Gastrocnemius medialis (tissue), 4 donors: ENCODE measurements around the gene ZNF569. TPM values are rescaled to one million over a fixed set of nuclear protein-coding genes. Genes with fewer than 3 reads are reported as not detected.

Source experiments
- ATAC-seq, 2 donors: fragments of 150-250 bp; one replicate each; pipeline ENCODE4 v1.9.1; 2016
- DNase-seq, 2 donors: peaks; one replicate each; pipeline ENCODE4 v3.0.0-alpha.2; 2019
- H3K27ac ChIP-seq, 4 donors: fragments of 200-600 bp; sonication (generic); 1 replicate in 1 of 4; 2 replicates in 3 of 4; pipeline ENCODE4 v1.5.1; 2016 to 2018; ENCODE audit warnings: mild to moderate bottlenecking in 2 of 4, moderate library complexity in 1 of 4
- H3K27me3 ChIP-seq, 3 donors: fragments of 200-600 bp; sonication (generic) in 2 of 3; 1 replicate in 1 of 3; 2 replicates in 2 of 3; pipeline versions ENCODE4 v1.5.1 to v1.6.0; 2016 to 2019; ENCODE audit warnings: mild to moderate bottlenecking in 1 of 3, moderate library complexity in 1 of 3
- H3K36me3 ChIP-seq, 2 donors: fragments of 200-600 bp; sonication (generic) in 1 of 2; one replicate each; pipeline ENCODE4 v1.5.1; 2017 to 2018
- H3K4me1 ChIP-seq, 2 donors: fragments of 200-600 bp; sonication (generic) in 1 of 2; one replicate each; pipeline ENCODE4 v1.5.1; 2016 to 2017; ENCODE audit warnings: mild to moderate bottlenecking in 2 of 2
- H3K4me3 ChIP-seq, 4 donors: fragments of 200-600 bp; sonication (generic) in 3 of 4; 1 replicate in 1 of 4; 2 replicates in 3 of 4; pipeline ENCODE4 v1.5.1; 2016 to 2019; ENCODE audit warnings: mild to moderate bottlenecking in 2 of 4
- H3K9me3 ChIP-seq, 3 donors: fragments of 200-600 bp; sonication (generic) in 2 of 3; 1 replicate in 1 of 3; 2 replicates in 2 of 3; pipeline ENCODE4 v1.5.1; 2016 to 2019
- POLR2A ChIP-seq, 2 donors: fragments of 450-650 bp; IDR thresholded peaks; one replicate each; pipeline ENCODE4 v1.6.1; 2017; ENCODE audit warnings: antibody characterized with exemption in 2 of 2, mild to moderate bottlenecking in 2 of 2, moderate library complexity in 2 of 2
- in situ Hi-C, 4 donors: fragments of 200-750 bp; cut with MboI; loops; one replicate each; pipeline versions ENCODE4 v1.15.0 to v1.8.0; 2017; ENCODE audit warnings: low sequenced_read_pairs in 4 of 4
- intact Hi-C: fragments of 100-400 bp; cut with DNase I; formaldehyde crosslinking; loops from one replicate; pipeline ENCODE4 v1.15.1; 2023; ENCODE audit warnings: low total_unique reads
- total RNA-seq, 4 donors: library from RNA; depleted of rRNA; stranded (reverse); fragments of >200 nt; gene quantifications; one replicate each; pipeline versions ENCODE4 v1.1.0 to v1.2.3, GENCODE V29; 2016
- TF ChIP-seq, protein P1 (sequence below), 5 experiments: fragments of 450-650 bp in 3 of 5; fragments of 200-600 bp in 2 of 5; sonication (generic) in 2 of 5; IDR thresholded peaks in 4 of 5; conservative IDR thresholded peaks in 1 of 5; 1 replicate in 4 of 5; 2 replicates in 1 of 5; pipeline ENCODE4 v1.5.1; 2016 to 2019; ENCODE audit warnings: antibody characterized with exemption in 5 of 5, mild to moderate bottlenecking in 3 of 5, moderate library complexity in 3 of 5

The ZNF569 gene
- total RNA-seq, 4 donors from 2014 or later, result 3.4 to 9.2 (median 4.4) TPM

DNA sequence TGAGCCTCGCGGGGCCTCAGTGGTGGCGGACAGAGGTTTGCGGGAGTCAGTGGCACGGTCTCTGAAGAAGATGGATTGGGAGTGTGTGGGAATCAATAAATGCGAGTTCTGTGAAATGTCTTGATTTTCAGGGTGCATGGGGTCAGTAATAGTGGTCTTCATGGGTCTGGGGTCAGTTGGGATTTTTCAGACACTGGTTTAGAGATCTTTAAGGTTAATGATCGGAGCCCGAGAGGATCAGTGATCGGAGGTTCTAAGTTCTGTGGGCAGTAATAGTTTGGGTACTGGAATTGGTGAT, 39.9 kb upstream of the ZNF569 start:
- intact Hi-C loops (loop anchor here (1.0 to 5.0 kb wide), 4 partner anchors 40 to 334 kb away; partner anchors contain the start of genes ZNF383, ZNF540, ZNF569 and ZNF571), in situ Hi-C loops (no loop called here)

DNA sequence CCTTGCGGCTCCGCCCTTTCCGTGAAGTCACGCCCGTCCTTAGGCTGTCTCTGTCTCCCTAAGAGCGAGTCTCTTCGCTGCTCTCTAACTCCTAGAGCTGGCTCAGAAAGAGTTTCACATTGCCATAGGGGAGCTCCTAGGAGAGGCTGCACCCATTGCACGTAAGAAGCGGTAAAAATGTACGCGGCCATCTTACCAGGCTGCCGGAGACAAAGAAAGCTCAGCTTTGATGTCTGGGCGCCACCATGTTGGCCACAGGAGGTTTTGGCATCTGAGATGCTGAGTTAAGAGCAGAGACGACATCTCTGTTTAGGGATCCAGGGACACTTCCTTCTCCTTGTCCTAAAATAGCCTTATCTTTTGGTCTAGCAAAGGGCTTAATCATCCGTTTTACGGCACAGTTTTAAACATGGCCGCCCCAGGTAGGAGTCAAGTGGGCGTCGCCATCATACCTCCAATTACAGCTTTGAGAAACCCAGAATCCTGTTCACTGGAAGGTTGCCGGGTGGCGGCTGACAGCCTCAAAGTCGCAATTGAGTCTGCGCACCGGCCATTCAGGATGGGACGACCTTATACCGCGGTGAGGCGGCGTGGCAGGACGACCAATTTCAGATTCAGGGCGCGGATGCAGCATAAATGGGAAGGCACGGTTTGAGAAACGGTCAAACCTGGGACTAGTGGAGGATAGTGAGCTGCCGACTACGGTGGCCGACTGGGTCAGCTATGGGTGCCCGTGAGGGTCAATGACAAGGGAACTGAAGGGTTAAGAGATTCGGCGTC, 39.3 kb upstream of the ZNF569 start, which contains the start of gene ZNF793:
TSS of gene ZNF793 (plus strand) at position 553 of the 780 bp plus-strand sequence. CDS start 16,501 bp downstream, outside the sequence.
- TF ChIP-seq, protein P1, sequence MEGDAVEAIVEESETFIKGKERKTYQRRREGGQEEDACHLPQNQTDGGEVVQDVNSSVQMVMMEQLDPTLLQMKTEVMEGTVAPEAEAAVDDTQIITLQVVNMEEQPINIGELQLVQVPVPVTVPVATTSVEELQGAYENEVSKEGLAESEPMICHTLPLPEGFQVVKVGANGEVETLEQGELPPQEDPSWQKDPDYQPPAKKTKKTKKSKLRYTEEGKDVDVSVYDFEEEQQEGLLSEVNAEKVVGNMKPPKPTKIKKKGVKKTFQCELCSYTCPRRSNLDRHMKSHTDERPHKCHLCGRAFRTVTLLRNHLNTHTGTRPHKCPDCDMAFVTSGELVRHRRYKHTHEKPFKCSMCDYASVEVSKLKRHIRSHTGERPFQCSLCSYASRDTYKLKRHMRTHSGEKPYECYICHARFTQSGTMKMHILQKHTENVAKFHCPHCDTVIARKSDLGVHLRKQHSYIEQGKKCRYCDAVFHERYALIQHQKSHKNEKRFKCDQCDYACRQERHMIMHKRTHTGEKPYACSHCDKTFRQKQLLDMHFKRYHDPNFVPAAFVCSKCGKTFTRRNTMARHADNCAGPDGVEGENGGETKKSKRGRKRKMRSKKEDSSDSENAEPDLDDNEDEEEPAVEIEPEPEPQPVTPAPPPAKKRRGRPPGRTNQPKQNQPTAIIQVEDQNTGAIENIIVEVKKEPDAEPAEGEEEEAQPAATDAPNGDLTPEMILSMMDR (IDR thresholded peaks at IDR 0.05 in 4 of 5, conservative IDR thresholded peaks at IDR 0.05 in 1 of 5), result peak in 1 of 5 experiments; percentile 28
- TF ChIP-seq POLR2A (IDR thresholded peaks at IDR 0.05), result peak in 1 of 2 donors; percentile 7
- DNase-seq (peak; percentile 26 to 58), ATAC-seq (peak; percentile 87 to 92)
- peak within 1 kb of the TSS; percentile 59 to 78 (median 76) for H3K4me3 ChIP-seq
- in situ Hi-C loops (no loop called here), intact Hi-C loops (loop anchor here (1.0 to 5.0 kb wide), 4 partner anchors 40 to 334 kb away; partner anchors contain the start of genes ZNF383, ZNF540, ZNF569 and ZNF571)
- peak within 1 kb of the TSS; percentile 78 to 85 (median 82) for H3K27ac ChIP-seq
- H3K36me3 ChIP-seq, result peaks cover 0 to 23% of the 10 kb centered on the region in 2 donors
- peaks cover 0 to 3% (median 0%) of the 10 kb centered on the region in 3 donors for H3K9me3 ChIP-seq
- peaks cover 0 to 4% of the 10 kb centered on the region in 2 donors for H3K4me1 ChIP-seq
- H3K27me3 ChIP-seq, result no peaks in the 10 kb centered on the region

More for the DNA sequence above, 39.9 kb upstream of the ZNF569 start:
- peaks cover 0 to 4% of the 10 kb centered on the region in 2 donors for H3K4me1 ChIP-seq
- peak overlapping the region; percentile 59 to 78 (median 76) for H3K4me3 ChIP-seq
- peaks cover 0 to 28% of the 10 kb centered on the region in 2 donors for H3K36me3 ChIP-seq
- DNase-seq (no peak), ATAC-seq (peak in 1 of 2 donors; percentile 4)
- H3K27me3 ChIP-seq, result no peaks in the 10 kb centered on the region
- H3K27ac ChIP-seq, result peak overlapping the region; percentile 78 to 85 (median 82)
- H3K9me3 ChIP-seq, result peaks cover 0 to 3% (median 0%) of the 10 kb centered on the region in 3 donors
- TF ChIP-seq POLR2A (IDR thresholded peaks at IDR 0.05), result no peak
- TF ChIP-seq, protein P1 (IDR thresholded peaks at IDR 0.05 in 4 of 5, conservative IDR thresholded peaks at IDR 0.05 in 1 of 5), result no peak

DNA sequence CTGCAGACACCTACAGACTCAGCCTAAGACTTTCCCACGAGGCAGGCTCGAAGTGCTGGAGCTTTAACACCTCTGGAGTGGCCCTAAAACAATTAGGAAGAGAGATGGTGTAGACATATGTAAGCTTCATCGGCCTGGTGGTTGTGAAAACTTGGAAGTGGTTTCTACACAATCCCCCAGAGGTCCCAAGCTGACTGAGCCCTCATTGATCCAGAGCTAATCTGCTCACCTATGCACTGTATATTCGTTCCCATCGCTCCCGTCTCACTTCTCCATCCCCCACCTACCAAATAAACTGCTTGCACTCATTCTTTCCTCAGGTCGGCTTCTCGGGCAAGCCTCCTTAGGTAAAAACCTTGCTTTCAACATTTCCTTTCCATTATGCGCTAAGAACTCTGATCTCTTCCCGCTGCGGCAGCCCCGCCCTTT, 38.7 kb upstream of the ZNF569 start:
- peaks cover 0 to 3% (median 0%) of the 10 kb centered on the region in 3 donors for H3K9me3 ChIP-seq
- ATAC-seq (peak in 1 of 2 donors; percentile 12), DNase-seq (no peak)
- H3K27ac ChIP-seq, result peak overlapping the region; percentile 78 to 85 (median 82)
- H3K4me1 ChIP-seq, result peaks cover 0 to 4% of the 10 kb centered on the region in 2 donors
- H3K27me3 ChIP-seq, result no peaks in the 10 kb centered on the region
- intact Hi-C loops (loop anchor here (2.0 to 5.0 kb wide), 3 partner anchors 39 to 333 kb away; partner anchors contain the start of genes ZNF383, ZNF569 and ZNF585A), in situ Hi-C loops (no loop called here)
- H3K36me3 ChIP-seq, result peaks cover 0 to 17% of the 10 kb centered on the region in 2 donors
- H3K4me3 ChIP-seq, result peak overlapping the region; percentile 59 to 78 (median 76)
- TF ChIP-seq, protein P1 (IDR thresholded peaks at IDR 0.05 in 4 of 5, conservative IDR thresholded peaks at IDR 0.05 in 1 of 5), result no peak
- TF ChIP-seq POLR2A (IDR thresholded peaks at IDR 0.05), result no peak

DNA sequence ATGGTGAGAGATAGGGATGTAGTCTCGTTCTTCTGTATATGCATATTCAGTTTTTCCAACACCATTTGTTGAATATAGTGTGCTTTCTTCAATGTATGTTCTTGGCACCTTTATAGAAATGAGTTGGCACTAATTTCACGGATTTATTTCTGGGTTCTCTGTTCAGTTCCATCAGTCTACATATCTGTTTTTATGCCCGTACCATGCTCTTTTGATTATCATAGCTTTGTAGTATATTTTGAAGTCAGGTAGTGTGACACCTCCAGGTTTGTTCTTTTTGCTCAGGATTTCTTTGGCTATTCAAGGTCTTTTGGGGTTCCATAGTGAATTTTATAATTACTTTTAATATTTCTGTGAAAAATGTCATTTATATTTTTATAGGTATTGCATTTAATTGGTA, 25.0 kb upstream of the ZNF569 start:
- in situ Hi-C loops (no loop called here), intact Hi-C loops (no loop called here)
- Histone ChIP-seq H3K36me3 (no peaks in the 10 kb centered on the region), H3K27me3 (no peaks in the 10 kb centered on the region), H3K27ac (no peak overlapping the region), H3K9me3 (peaks cover 15 to 37% (median 18%) of the 10 kb centered on the region in 3 donors), H3K4me3 (no peak overlapping the region), H3K4me1 (no peaks in the 10 kb centered on the region)
- TF ChIP-seq POLR2A (IDR thresholded peaks at IDR 0.05), result no peak
- TF ChIP-seq, protein P1 (IDR thresholded peaks at IDR 0.05 in 4 of 5, conservative IDR thresholded peaks at IDR 0.05 in 1 of 5), result no peak
- no peak for DNase-seq
- no peak for ATAC-seq
